Measurements from ENCODE around the gene ZBTB7C. TPM values are rescaled to one million over a fixed set of nuclear protein-coding genes. Genes with fewer than 3 reads are reported as not detected.

ZBTB7C gene
- total RNA-seq, 2 donors from 2014 or later, result 1.3 to 2.3 TPM

DNA sequence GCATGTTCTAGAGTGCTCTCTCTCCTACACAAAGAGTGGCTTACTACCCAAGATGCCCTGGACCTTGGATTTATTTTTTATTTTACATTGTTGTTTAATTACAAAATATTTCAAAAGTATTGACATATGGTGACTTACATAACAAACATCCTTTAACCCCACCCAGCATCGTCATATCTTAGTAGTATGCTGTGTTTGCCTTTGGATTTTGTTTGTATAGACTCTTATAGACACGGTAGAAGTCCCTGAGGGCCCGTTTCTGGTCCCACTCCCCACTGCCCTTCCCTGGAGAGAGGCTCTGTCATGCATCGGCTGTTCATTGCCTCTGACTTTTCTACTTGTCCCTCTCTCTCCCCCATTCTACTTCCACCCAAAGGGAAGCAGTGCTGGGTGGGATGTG lies 112.0 kb downstream of the ZBTB7C start:
- TF ChIP-seq, protein P1, sequence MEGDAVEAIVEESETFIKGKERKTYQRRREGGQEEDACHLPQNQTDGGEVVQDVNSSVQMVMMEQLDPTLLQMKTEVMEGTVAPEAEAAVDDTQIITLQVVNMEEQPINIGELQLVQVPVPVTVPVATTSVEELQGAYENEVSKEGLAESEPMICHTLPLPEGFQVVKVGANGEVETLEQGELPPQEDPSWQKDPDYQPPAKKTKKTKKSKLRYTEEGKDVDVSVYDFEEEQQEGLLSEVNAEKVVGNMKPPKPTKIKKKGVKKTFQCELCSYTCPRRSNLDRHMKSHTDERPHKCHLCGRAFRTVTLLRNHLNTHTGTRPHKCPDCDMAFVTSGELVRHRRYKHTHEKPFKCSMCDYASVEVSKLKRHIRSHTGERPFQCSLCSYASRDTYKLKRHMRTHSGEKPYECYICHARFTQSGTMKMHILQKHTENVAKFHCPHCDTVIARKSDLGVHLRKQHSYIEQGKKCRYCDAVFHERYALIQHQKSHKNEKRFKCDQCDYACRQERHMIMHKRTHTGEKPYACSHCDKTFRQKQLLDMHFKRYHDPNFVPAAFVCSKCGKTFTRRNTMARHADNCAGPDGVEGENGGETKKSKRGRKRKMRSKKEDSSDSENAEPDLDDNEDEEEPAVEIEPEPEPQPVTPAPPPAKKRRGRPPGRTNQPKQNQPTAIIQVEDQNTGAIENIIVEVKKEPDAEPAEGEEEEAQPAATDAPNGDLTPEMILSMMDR (IDR thresholded peaks at IDR 0.05), result no peak
- no peak for TF ChIP-seq POLR2A (IDR thresholded peaks at IDR 0.05)
- no peaks in the 10 kb centered on the region for H3K36me3 ChIP-seq (replicated peaks in 1 of 2; ENCODE audit: insufficient read depth in 1 of 2, low read depth in 2 of 2)
- no peak for DNase-seq
- H3K27ac ChIP-seq, result no peak overlapping the region
- H3K4me1 ChIP-seq, result peaks cover 16% of the 10 kb centered on the region
- intact Hi-C loops (cut with DNase I), result no loop called here
- no peak for ATAC-seq
- no peaks in the 10 kb centered on the region for H3K9me3 ChIP-seq
- no peaks in the 10 kb centered on the region for H3K27me3 ChIP-seq
- H3K4me3 ChIP-seq, result no peak overlapping the region
- WGBS, 2 donors, result 77% methylated on average over 4 of the region's 4 CpGs

DNA sequence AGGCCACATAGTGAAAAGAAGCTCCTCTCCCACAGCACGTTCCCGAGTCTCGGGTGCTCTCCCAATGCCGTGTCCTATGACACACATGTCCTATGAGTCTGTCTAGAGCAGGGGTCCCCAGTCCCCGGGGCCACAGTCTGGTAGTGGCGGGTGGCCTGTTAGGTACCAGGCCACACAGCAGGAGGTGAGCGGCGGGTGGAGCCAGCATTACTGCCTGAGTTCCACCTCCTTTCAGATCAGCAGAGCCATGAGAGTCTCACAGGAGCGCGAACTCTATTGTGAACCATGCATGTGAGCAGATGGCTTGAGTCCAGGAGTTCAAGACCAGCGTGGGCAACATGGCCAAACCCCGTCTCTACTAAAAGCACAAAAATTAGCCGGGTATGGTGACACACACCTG lies 112.6 kb downstream of the ZBTB7C start:
- Histone ChIP-seq H3K4me1 (peaks cover 16% of the 10 kb centered on the region), H3K4me3 (no peak overlapping the region), H3K36me3 (replicated peaks in 1 of 2; ENCODE audit: insufficient read depth in 1 of 2, low read depth in 2 of 2) (no peaks in the 10 kb centered on the region), H3K9me3 (no peaks in the 10 kb centered on the region), H3K27me3 (no peaks in the 10 kb centered on the region), H3K27ac (no peak overlapping the region)
- no peak for ATAC-seq
- no peak for DNase-seq
- 90 to 92% methylated on average over 9 to 13 of the region's 13 CpGs for WGBS, 2 donors
- intact Hi-C loops (cut with DNase I), result no loop called here
- TF ChIP-seq POLR2A (IDR thresholded peaks at IDR 0.05), result no peak
- TF ChIP-seq, protein P1 (IDR thresholded peaks at IDR 0.05), result no peak

DNA sequence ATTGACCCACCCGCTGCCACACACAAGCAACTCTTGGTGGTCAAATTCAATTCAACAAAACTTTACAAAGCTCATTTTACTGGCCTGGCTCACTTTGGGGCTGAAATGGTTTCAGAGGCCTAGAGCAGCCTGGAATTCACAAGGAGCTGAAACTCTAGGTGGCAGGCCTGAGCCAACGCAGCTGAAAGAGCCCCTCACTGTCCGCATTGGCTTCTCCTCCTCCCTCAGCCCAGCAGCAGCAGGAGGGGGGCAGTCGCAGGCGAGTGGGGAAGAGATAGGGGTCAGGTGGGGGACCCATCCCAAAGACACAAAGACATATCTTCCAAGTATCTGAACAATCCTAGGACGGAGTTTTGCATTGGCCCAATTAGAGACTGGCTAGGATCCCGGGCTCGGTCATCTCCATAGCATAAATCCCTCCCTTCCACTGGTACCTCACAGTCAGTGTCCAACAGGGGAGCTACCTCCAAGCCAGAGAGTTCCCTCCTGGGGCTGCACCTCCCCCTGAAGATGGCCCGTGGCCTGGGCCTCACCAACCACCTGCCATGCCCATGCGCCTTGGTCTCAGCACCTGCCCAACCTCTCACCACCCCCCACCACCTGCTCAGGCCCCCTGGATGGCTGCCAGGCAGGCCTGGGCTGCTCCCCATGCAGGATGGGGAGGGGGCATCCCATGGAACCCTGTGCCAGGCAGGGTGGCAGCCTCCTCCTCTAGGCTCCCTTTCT lies 113.4 kb downstream of the ZBTB7C start:
- Histone ChIP-seq H3K9me3 (no peaks in the 10 kb centered on the region), H3K36me3 (replicated peaks in 1 of 2; ENCODE audit: insufficient read depth in 1 of 2, low read depth in 2 of 2) (no peaks in the 10 kb centered on the region), H3K27ac (no peak overlapping the region), H3K4me1 (peaks cover 16% of the 10 kb centered on the region), H3K4me3 (no peak overlapping the region), H3K27me3 (no peaks in the 10 kb centered on the region)
- ATAC-seq, result no peak
- 85 to 89% methylated on average over 8 to 10 of the region's 10 CpGs for WGBS, 2 donors
- TF ChIP-seq POLR2A (IDR thresholded peaks at IDR 0.05), result no peak
- TF ChIP-seq, protein P1 (IDR thresholded peaks at IDR 0.05), result no peak
- DNase-seq, result no peak
- intact Hi-C loops (cut with DNase I), result no loop called here

DNA sequence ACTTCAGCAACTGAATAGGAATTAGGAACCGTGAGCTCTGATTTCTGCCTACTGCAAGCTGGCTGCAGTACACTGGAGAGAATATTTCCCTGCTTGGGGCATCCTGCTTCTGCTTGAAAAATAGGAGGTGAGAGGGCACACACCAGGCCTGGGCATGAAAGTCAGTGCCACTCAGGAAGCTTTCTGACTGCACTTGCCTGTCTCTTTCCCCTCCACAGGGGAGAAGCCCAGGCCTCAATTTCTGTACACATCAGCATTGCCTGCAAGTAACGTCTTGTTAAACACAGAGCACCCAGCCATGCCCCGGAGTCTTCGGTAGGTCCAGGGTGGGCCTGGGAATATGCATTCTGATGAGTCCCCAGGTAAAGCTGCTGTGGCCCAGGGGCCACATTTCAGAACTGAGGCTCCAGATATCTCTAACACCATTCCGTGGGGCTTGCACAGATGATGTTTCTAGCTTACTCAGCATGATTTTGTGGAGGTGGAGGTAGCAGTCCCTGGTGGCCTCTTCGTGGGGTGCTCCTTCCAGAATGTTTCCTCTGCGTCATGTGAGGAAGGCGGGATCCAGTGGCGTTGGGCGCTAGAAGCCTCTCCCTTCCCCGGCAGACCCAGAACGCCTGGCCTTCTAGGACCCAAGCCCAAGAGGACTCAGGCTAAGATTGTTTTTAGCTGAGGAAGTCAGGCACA lies 114.1 kb downstream of the ZBTB7C start:
- H3K9me3 ChIP-seq, result no peaks in the 10 kb centered on the region
- peak overlapping the region in 3 of 4 donors; percentile 49 to 67 (median 54) for H3K27ac ChIP-seq
- ATAC-seq (no peak), DNase-seq (no peak)
- 88% methylated on average over 10 to 12 of the region's 12 CpGs for WGBS, 2 donors
- no peak overlapping the region for H3K4me3 ChIP-seq
- intact Hi-C loops (cut with DNase I), result no loop called here
- H3K27me3 ChIP-seq, result no peaks in the 10 kb centered on the region
- no peaks in the 10 kb centered on the region for H3K36me3 ChIP-seq (replicated peaks in 1 of 2; ENCODE audit: insufficient read depth in 1 of 2, low read depth in 2 of 2)
- TF ChIP-seq POLR2A (IDR thresholded peaks at IDR 0.05), result no peak
- TF ChIP-seq, protein P1 (IDR thresholded peaks at IDR 0.05), result no peak
- peaks cover 24% of the 10 kb centered on the region for H3K4me1 ChIP-seq

Measured in body of pancreas (tissue), 4 donors.